Stomach (tissue), 4 donors: ENCODE results near the gene ANKRD11.

Experiments
- CTCF ChIP-seq, 7 experiments: fragments of 450-650 bp in 4 of 7; fragments of 200-600 bp in 3 of 7; sonication (generic) in 3 of 7; IDR thresholded peaks; one replicate each; pipeline ENCODE4 v1.5.1; 2016 to 2019; ENCODE audit warnings: antibody characterized with exemption in 7 of 7, control low read depth in 2 of 7, mild to moderate bottlenecking in 1 of 7
- POLR2A ChIP-seq, 4 donors: fragments of 450-650 bp; IDR thresholded peaks; one replicate each; pipeline ENCODE4 v1.6.1; 2016; ENCODE audit warnings: antibody characterized with exemption in 4 of 4, control low read depth in 2 of 4, mild to moderate bottlenecking in 1 of 4, moderate library complexity in 1 of 4

GRCh38 chr16:89280546-89281188 is 209.7 kb downstream of the ANKRD11 start:
- no peak for TF ChIP-seq POLR2A (IDR thresholded peaks at IDR 0.05)
- no peak for TF ChIP-seq CTCF (IDR thresholded peaks at IDR 0.05)
